ENCODE data around the gene KRT83.

DNA sequence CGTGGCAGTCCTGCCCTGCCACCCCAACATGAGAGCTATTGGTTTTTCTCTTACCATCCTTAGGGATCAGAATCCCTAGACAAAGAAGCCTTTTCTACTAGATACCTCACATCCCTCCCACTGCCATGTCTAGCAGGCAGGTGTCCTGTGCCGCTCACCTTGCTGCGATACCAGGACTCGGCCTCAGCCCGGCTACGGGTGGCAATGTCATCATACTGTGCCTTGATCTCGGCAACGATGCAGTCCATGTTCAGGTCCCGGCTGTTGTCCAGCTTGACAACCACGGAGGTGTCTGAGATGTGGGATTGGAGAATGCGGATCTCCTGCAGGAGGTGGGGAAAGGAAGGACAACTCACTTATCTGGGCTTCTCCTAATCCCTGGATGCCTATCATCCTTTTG is 4.5 kb downstream of the KRT83 start:
- TF ChIP-seq, protein P1, sequence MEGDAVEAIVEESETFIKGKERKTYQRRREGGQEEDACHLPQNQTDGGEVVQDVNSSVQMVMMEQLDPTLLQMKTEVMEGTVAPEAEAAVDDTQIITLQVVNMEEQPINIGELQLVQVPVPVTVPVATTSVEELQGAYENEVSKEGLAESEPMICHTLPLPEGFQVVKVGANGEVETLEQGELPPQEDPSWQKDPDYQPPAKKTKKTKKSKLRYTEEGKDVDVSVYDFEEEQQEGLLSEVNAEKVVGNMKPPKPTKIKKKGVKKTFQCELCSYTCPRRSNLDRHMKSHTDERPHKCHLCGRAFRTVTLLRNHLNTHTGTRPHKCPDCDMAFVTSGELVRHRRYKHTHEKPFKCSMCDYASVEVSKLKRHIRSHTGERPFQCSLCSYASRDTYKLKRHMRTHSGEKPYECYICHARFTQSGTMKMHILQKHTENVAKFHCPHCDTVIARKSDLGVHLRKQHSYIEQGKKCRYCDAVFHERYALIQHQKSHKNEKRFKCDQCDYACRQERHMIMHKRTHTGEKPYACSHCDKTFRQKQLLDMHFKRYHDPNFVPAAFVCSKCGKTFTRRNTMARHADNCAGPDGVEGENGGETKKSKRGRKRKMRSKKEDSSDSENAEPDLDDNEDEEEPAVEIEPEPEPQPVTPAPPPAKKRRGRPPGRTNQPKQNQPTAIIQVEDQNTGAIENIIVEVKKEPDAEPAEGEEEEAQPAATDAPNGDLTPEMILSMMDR (IDR thresholded peaks at IDR 0.05): no peak
- TF ChIP-seq POLR2A (IDR thresholded peaks at IDR 0.05): no peak

Measured in testis (tissue), 2 donors.